NCI-H345 treated with DMSO at 0.1 percent for 48 hours (cell line): Measurements from ENCODE around the gene PRRG2.
A peak's percentile ranks its signal among the peaks of the same experiment; 100 is the strongest.

Experiments used
- DNase-seq: peaks from one replicate; lab custom pipeline; 2025; ENCODE audit not compliant: unreplicated experiment; lab: John Stamatoyannopoulos, UW

Gene PRRG2

DNA sequence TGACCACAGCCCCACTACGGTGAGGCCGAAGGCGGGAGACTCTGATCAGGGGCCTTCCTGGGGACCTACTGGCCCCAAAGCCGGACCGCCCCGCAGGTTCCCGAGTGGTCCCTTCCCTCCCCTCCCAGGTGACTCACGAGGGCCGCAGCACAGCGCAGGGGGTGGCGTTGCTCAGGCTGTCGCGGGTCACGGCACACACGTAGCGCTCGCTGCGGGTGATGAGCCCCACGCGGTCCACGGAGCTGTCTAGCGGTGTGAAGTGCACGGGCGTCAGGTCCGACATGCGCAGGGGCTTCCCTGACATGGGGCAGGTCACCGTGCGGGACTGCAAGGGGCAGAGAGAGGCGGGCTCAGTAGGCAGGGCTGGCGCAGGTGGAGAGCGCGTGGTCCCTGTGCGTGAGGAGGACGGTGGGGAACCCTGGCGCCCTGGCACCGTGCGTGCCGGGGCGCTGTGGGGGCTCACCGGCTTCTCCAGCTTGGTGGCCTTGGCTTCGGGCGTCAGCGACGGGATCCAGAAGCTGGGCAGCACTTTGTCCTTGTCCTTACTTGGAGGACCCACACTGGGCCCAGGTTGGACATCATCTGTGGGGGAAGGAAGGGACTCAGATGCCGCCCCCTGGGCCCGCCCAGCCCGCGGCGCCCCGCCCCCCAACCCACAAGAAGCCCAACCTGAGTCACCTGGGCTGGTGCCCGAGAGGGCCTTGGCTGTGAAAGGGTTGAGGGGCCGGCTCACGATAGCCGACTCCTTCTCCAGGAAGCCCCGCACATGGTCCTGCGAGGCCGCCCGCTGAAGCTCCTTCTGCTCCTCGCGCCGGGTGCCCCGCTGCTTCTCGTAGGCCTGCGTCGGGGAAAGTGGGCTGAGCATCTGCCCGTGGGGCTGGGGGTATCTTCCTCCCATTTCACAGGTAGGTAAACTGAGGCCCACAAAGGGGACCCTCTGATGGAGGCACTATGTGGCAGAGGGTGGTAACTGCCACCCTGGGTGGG is 24.4 kb upstream of the PRRG2 start:
- no peak for DNase-seq

DNA sequence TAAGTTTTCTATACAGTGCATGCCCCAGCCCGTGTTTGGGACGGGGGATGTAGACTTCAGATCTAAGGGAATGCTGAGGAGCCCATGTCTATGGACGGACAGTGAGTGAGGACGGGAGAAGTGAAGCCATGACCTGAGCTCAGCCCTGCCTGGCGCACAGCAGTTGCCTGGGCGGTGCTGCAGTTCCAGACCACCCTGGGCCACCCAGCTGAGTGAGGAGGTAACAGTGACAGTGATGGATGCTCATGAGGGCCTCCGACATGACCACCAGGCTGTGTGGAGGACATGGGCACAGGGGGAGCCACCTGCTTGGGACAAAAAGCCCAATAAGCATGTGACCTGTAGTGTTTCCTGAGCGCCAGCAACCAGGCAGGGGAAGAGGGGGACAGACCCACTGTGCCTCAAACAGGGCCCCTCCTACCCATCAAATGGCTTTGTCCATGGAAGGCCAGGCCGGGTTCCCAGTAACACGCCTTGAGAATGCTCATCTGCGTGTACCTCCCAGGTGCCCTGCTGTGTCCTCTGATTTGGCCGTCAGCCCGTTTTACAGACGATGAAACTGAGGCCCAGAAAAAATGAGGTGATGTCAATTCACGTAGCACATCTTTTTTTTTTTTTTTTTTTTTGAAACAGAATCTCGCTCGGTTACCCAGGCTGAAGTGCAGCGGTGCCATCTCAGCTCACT is 23.3 kb upstream of the PRRG2 start:
- DNase-seq = no peak

DNA sequence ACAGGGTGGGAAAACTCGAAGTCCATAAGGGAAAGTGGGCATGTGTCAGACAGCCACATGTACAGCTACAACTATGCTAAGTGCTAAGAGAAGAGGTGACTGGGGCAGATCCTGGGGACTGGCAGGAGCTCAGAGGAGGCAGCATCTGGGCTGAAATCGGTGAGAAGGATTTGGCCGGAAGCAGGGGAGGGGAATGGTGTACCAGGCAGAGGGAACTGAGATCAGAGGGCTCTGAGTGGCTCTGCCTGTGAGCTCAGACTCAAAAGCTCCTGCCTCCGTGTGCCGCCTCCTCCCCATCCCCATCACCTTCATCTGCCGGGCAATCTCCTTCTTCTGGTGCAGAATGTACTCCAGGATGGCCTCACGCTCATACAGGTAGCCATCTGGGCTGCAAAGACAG is 22.5 kb upstream of the PRRG2 start:
- no peak for DNase-seq

DNA sequence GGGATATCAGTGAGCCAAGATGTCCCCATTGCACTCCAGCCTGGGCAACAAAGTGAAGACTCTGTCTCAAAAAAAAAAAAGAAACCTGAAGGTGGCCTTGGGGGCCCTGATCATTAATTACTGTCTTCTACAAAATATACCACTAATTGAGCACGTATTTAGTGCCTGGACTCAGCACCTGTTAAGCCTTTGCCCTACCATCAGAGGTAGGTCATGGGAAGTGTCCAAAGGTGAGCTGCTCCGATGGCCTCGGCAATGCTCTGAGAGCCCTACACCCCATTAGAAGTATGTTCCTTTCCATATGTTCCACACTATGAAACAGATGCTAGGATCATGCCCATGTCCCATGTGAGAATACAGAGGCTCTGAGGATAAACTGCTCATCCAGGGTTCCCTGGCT is 21.7 kb upstream of the PRRG2 start:
- no peak for DNase-seq

DNA sequence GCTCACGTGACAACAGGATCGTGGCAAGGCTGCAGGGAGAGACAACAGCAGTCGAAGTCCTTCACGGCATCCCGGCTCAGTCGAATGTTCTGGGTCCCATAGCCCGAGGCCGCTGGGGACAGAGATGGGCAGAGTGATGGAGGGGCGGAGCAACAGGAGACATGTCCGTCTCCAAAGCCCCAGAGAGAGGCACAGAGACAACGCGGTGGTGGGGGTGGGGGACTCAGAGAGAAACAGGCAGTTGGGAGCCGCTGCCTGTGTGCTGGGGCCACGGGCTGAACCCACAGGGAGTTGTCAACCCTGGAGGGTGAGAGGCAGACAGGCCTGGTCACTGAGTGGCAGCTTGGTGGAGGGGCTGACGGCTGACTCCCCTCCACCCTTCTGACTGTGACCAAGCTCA is 21.2 kb upstream of the PRRG2 start:
- no peak for DNase-seq

DNA sequence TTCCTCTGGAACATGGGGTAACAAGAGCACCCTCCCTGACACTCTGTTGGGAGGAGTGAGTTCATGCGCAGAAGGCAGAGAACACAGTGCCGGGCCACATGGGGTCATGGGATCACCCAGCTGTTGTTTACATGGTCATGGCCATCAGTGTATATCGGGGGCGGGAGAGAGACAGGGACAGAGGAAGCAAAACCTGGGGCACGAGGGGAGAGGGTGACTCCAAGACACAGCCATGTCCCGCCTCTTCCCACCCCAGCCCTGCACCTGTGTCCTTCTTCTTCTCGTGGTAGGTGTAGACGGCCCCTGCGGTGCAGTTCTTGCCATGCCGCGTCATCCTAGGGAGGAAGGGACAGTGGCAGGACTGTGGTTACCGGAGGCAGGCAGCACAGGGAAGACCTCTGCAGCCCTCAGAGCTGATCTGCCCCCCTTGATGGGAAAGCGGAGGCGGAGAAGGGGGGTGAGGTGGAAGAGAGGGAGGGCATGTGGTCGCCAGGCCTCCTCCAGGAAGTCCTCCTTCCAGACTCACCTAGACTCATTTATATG is 20.7 kb upstream of the PRRG2 start:
- DNase-seq = no peak

DNA sequence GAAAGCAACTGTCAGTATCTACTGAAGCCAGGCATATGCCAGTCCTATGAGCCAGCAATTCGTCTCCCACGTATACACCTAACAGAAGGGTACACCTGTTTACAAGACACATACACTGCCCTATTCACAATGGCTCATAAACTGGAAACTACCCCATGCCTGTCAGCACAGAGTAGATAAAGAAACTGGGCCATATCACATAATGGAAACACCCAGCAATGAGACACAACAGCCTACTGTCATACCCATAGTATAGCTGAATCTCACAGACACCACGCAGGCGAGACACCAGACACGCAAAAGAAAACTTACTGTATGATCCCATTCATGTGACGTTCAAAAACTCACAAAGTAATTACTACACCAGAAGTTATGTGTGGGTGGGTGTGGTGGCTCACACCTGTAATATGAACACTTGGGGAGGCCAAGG is 16.5 kb upstream of the PRRG2 start:
- DNase-seq = no peak

DNA sequence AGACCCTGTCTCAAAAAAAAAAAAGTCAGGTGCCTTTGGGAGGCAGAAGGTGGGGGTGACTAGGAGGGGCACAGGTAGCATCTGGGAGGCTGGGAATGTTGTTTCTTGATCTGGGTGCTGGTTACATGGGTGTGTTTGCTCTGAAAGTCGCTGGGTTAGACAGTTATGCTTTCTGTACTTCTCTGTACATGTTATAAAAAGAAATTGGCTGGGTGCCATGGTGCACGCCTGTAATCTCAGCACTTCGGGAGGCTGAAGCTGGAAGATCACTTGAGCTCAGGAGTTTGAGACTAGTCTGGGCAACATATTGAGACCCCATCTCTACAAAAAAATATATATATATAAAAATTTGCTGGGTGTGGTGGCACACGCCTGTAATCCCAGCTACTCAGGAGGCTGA is 15.9 kb upstream of the PRRG2 start:
- no peak for DNase-seq

DNA sequence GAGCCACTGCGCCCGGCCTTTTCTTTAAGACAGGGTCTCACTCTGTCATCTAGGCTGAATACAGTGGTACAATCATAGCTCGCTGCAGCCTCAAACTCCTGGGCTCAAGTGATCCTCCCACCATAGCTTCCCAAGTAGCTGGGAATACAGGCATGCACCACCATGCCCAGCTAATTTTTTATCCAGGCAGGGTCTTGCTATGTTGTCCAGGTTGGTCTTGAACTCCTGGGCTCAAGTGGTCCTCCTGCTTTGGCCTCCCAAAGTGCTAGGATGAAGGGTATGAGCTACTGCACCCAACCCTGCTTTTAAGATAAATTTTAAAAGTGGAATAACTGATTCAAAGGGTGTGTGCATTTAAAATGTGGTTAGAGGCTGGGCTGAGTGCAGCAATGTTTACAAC is 14.8 kb upstream of the PRRG2 start:
- DNase-seq = no peak

DNA sequence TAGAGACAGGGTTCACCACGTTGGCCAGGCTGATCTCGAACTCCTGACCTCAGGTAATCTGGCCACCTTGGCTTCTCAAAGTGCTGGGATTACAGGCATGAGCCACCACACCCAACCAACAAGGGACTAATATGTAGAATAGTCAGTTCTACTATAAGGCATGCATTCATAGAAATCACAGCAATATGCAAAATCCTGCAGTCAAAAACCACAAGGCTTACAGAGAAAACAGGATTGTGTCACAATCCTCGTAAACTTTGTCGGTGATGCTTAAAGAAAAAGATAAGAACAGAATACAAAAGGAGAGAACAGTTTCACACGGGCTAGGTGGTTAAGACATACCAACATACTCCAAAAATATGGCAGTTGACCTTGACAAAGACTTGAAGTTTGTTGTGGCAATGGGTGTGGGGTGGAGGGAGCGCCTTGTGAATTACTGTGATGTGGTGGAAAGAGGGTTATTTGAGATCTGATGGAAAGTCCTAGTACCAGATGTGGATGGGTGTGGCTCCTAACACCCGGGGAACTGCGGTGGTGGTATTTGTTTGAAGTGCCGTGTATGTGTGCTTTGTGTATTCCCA is 13.2 kb upstream of the PRRG2 start:
- no peak for DNase-seq

DNA sequence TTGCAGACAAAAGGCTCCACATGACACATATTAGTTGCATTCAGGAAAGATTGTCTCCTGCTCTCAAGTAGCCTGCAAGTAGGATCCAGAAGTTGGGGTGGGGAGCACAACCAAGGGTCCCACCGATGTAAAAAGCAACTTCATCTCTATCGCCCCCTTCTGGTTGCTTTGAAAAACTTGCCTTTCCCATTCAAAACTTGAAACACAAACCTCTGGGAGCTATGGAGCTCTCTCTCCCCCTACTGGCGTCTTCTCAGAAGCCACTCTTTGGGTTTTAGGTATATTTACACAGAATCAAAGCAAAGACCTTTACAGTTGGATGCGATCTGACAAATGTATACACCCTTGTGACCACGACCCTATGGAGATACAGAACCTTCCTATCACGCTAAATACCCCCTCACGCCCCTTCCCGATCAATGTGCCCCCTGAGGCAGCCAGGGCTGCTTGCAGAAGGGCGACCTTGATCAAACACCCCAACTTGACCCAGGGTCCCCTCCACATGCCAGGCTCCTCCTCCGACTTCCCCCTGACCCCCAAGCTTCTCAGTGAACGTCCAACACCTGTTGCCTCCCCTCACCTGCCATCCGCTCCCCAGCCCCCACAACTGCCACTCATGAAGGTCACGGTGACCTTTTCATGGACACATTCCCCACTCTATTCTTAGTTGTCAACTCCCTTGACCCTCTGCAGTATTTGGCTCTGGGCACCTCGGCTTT is 10.8 kb upstream of the PRRG2 start:
- peak; percentile 53 for DNase-seq

DNA sequence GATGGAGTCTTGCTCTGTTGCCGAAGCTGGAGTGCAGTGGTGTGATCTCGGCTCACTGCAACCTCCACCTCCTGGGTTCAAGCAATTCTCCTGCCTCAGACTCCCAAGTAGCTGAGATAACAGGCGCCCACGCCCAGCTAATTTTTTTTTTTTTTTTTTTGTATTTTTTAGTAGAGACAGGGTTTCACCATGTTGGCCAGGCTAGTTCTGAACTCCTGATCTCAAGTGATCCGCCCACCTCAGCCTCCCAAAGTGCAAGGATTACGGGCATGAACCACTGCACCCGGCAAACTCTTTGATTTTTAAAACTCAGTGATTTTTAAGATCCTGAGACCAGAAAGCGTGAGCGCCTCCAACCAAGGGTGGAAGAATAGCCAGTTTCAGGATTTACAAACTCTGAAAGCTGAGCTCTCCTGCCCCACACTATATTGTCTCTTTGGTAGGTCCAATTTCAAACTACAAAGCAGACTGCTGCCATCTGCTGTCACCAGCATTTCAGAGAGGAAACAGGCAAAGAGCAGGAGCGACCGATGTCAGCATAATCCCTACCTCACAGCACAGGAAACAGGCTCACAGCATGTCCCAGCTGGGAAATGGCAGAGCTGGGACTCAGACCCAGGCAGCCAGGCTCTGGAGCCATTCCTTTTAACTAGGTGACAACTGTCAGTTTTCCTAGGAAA is 10.0 kb upstream of the PRRG2 start:
- no peak for DNase-seq

DNA sequence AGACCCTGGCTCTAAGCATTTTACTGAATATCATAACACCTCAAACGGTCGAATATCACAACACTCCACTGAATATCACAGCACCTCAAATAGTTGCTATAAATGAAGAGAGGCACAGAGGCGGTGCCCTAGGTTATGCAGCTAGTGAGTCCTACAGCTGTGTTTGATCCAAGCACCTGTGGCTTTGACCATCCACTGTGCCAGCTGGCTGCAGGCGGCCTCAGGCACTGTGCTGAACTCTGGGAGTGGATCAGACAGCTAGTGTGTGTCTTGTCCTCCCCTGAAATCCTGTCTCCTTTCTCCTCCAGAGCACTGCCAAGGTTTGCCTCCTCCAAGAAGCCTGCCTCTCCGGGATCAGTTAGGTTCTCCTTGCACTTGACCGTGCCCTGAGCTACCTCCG is 8.1 kb upstream of the PRRG2 start:
- no peak for DNase-seq

DNA sequence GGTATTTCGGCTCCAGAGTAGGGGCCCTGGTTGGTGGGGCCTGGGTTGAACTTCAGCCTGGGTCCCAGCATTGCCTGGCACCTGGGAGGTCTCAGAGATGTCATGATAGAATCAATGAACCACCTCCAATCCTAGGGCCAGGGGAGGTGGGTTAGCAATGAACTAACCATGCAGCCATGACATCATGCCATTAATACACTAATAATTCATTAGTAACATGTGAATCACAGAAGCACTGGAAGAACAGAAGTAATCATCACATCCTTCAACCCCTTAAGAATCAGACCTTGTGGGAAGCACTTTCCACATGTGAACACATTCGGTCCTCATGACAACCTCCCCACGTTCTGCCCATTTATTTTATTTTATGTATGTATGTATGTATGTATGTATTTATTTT is 7.7 kb upstream of the PRRG2 start:
- DNase-seq = no peak

DNA sequence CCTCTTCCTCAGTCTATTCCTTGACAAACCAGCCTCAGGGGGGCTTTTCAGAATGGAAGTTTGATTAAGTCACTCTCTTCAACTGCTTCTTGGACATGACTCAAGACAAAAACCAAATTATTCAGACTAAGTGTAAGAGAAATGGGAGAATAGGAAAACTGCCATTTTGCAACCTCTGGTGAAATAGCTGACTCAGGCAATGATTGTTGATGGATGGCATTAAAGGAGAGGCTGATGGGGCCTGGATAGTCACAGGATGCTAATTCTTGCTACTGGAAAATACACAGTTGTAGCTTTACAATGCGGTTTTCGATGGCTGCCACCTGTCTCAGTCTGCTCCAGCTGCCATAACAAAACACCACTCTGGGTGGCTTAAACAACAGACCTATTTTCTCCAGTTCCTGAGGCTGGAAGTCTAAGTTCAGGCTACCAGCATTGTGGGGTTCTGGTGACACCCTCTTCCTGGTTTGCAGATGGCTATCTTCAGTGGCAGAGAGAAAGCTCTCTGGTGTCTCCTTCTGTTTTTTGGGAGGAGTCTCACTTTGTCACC is 6.8 kb upstream of the PRRG2 start:
- no peak for DNase-seq

DNA sequence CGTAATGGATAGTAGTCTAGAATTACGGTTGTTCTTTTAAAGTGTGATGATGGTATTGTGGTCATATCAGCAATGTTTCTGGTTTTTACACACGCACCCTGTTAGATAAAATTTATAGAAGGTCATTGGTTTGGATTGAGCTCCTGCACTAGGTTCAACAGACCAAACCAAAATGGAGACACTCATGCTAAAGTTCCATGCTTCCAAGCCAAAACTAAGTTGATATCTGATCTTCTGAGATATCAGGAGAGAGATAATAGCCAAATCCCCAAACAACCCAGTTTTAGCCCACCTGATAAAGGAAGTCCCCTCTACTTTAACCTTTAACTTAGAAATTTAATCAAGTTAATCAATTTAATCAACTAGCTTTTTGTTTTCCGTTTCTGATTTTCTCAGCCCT is 1.9 kb upstream of the PRRG2 start:
- DNase-seq = no peak

DNA sequence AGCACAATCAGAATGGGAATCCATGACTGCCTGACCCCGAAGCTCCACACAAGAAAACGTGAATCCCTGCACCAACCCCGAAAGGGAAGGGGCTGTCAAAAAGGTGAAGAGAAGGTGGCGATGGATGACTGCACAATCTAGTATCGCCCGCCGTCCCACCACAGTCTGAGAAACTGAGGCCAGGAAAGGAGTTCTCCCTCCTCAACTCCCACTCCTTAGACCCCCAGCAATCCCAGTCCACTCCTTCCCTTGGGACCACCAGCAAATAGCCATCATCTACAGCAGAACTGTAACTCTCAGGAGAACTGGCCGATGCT is 1.2 kb upstream of the PRRG2 start:
- DNase-seq = no peak

DNA sequence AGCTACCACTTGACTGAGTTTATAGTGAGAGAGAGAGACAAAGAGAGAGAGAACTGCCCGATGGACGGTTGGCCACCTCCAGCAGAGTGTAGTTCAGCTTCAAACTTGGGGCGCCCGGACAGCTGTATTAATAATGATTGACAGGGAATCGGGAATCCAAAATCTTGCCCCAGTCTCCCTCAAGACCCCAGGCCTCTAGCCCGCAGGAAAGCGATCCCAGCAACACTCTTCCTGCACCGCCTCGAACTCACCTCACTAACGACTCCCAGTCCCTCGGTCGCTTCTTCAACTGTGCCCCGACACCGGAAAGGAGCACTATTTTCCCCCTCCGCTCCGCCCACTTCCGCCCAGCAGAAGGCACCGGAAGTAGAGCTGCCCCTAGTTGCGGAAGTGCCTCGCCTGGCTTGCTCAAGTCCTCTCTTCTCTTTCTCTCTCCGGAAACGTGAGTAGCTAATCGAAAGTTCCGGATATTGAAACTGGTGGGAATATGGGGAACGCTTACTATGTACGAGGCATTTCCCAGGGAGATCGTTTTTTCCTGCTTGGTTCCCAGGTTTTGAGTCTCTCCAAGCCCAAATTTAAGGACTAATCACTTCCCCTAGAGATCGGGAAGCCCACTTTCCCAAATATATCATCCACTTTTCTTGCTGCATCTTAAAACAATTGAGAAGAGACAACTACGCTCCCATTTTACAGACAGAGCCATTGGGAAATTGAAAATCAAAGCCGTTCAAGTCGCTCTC is 681 bp upstream of the PRRG2 start, which contains the start of gene NOSIP:
NOSIP (minus strand) TSS at position 293 of the 743 bp plus-strand sequence. CDS start 19,865 bp downstream, outside the sequence.
- DNase-seq = peak; percentile 77

DNA sequence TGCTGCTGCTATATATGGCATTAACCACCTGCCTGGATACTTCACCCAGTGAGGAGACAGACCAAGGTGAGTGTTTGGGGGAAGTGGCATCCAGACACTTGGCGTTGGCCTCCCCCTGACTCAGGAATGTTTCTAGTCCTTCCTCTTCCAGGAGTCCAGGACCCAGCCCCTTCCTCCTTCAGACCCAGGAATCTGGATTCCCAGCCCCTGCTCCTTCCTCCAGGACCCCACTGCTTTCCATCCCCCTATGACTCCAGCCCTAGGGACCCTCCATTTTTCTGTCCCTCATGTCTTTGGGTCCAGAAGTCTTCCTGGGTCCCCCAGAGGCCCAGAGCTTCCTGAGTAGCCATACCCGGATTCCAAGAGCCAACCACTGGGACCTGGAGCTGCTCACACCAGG is 2.1 kb downstream of the PRRG2 start:
- no peak for DNase-seq

DNA sequence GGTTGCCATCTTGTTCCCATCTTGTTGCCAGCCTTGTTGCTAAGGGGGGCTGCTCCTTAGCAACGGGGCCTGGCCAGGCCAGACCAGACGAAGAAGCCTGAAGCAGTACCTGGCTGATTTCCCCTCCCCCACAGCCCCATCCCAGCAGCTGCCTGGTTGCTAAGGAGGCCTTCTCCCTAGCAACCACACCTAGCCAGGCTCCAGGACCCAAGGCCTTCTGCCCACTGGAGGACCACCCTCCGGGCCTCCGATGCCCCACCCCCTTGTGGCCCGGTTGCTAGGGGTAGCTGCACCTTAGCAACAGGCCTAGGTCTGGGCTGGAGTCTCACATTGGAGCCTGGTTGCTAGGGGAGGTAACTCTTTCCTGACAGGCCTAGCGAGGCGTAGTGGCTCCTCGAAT is 3.9 kb downstream of the PRRG2 start:
- no peak for DNase-seq
